Progenitor cell of endocrine pancreas (in vitro differentiated cells): Measurements from ENCODE around the gene UNC93B1. TPM values are rescaled to one million over a fixed set of nuclear protein-coding genes. Genes with fewer than 3 reads are reported as not detected.

Experiments used
- DNase-seq: peaks from one replicate; pipeline ENCODE4 v3.0.0; 2021; ENCODE audit warnings: low spot score; ENCODE audit not compliant: unreplicated experiment
- H3K27ac Mint-ChIP-seq: 2 replicates; pipeline ENCODE4 v1.8.0; 2021; ENCODE audit warnings: mild to moderate bottlenecking, moderate library complexity, mixed read lengths
- H3K27me3 Mint-ChIP-seq: 2 replicates; pipeline ENCODE4 v1.8.0; 2021; ENCODE audit warnings: mixed read lengths
- H3K36me3 Mint-ChIP-seq: 2 replicates; pipeline ENCODE4 v1.8.0; 2022; ENCODE audit warnings: mixed read lengths; ENCODE audit not compliant: insufficient read depth
- H3K4me1 Mint-ChIP-seq: 2 replicates; pipeline ENCODE4 v1.8.0; 2021; ENCODE audit warnings: low read depth, mixed read lengths
- H3K4me3 Mint-ChIP-seq: 2 replicates; pipeline ENCODE4 v1.8.0; 2021; ENCODE audit warnings: low read depth, mild to moderate bottlenecking, moderate library complexity, mixed read lengths
- H3K9me3 Mint-ChIP-seq: 2 replicates; pipeline ENCODE4 v1.8.0; 2021; ENCODE audit warnings: low read depth, mixed read lengths
- total RNA-seq: library from RNA; stranded (reverse); gene quantifications from 2 replicates; pipeline ENCODE4 v1.2.1, GENCODE V29; 2021
- TF ChIP-seq, protein P1 (sequence below): fragments of 200-600 bp; sonication (generic); IDR thresholded peaks from one replicate; pipeline ENCODE4 v1.5.0; 2021; ENCODE audit warnings: antibody characterized with exemption, mild to moderate bottlenecking; ENCODE audit not compliant: unreplicated experiment

Gene UNC93B1
- total RNA-seq, 1 donor from 2014 or later, result 8.0 TPM

DNA sequence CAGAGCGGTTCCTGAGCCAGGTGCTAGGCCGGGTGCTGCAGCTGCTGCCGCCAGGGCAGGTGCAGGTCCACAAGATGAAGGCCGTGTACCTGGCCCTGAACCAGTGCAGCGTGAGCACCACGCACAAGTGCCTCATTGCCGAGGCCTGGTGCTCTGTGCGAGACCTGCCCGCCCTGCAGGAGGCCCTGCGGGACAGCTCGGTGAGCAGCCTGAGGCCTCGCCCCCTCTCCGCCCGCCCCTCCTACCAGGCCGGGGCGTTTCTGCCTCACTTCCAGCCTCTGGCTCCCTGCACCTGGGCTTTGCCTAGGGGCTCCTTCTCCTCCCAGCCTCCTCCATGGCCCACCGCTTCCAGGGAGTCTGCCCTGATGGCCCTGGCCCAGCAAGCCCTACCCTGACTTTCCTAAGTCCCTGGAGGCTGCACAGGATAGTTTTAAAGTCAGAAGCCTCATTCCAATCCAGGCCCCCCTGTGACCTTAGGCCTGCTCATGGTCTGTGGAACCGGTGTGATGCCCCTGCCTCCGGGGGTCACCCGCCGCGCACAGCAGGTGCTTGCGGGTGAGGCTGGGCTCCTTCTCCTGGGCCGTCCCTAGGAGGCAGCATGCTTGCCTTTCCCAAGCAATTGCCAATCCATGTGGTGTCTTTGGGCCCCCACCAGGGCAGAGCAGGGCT is 40.4 kb upstream of the UNC93B1 start:
- Mint-ChIP-seq H3K4me1 (peaks cover 2% of the 10 kb centered on the region), H3K4me3 (no peak overlapping the region), H3K9me3 (no peaks in the 10 kb centered on the region), H3K27ac (no peak overlapping the region), H3K36me3 (no peaks in the 10 kb centered on the region), H3K27me3 (no peaks in the 10 kb centered on the region)
- DNase-seq, result no peak
- TF ChIP-seq, protein P1, sequence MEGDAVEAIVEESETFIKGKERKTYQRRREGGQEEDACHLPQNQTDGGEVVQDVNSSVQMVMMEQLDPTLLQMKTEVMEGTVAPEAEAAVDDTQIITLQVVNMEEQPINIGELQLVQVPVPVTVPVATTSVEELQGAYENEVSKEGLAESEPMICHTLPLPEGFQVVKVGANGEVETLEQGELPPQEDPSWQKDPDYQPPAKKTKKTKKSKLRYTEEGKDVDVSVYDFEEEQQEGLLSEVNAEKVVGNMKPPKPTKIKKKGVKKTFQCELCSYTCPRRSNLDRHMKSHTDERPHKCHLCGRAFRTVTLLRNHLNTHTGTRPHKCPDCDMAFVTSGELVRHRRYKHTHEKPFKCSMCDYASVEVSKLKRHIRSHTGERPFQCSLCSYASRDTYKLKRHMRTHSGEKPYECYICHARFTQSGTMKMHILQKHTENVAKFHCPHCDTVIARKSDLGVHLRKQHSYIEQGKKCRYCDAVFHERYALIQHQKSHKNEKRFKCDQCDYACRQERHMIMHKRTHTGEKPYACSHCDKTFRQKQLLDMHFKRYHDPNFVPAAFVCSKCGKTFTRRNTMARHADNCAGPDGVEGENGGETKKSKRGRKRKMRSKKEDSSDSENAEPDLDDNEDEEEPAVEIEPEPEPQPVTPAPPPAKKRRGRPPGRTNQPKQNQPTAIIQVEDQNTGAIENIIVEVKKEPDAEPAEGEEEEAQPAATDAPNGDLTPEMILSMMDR, result no peak

DNA sequence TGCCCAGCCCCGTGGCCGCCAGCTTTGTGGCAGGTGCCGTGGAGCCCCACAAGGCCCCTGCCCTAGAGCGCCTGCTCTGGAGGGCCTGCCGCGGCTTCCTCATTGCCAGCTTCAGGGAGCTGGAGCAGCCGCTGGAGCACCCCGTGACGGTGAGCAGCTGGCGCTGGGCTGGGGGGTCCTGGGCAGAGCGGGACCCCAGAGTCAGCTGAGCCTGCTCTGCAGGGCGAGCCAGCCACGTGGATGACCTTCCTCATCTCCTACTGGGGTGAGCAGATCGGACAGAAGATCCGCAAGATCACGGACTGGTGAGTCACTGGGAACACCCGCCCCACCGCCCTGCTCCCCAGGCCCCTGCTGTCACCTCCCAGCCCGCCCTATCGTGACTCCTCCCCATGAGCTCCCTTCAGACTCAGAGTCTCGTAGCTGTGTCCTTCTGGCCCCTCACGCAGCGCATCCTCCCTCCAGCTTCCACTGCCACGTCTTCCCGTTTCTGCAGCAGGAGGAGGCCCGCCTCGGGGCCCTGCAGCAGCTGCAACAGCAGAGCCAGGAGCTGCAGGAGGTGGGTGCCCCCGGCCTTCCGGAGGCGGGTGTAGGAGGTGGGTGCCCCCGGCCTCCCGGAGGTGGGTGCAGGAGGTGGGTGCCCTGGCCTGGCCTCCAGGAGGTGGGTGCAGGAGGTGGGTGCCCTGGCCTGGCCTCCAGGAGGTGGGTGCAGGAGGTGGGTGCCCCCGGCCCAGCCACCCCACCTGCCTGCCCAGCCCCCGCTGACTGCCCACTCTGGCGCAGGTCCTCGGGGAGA is 39.6 kb upstream of the UNC93B1 start:
- Mint-ChIP-seq H3K27me3 (no peaks in the 10 kb centered on the region), H3K36me3 (no peaks in the 10 kb centered on the region), H3K4me1 (peaks cover 2% of the 10 kb centered on the region), H3K27ac (no peak overlapping the region), H3K9me3 (no peaks in the 10 kb centered on the region), H3K4me3 (no peak overlapping the region)
- no peak for DNase-seq
- TF ChIP-seq, protein P1, result no peak

DNA sequence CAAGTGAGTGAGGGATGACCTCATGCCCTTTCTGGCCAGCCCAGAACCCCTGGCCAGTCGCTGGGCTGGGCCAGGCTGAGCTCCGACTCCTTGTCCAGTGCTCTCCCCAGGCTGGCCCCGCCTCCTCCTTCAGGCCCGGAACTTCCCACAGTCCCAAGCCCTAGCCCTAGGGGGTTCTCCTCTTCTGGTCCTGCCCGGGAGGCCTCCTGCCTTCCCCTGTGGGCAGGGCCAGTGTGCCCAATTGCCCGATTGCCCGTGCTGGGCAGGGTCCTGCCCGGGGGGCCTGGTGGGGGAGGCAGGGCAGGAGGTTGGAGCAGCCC is 39.1 kb upstream of the UNC93B1 start:
- Mint-ChIP-seq H3K27me3 (no peaks in the 10 kb centered on the region), H3K27ac (no peak overlapping the region), H3K36me3 (no peaks in the 10 kb centered on the region), H3K9me3 (no peaks in the 10 kb centered on the region), H3K4me1 (peaks cover 2% of the 10 kb centered on the region), H3K4me3 (no peak overlapping the region)
- TF ChIP-seq, protein P1, result no peak
- DNase-seq, result no peak

DNA sequence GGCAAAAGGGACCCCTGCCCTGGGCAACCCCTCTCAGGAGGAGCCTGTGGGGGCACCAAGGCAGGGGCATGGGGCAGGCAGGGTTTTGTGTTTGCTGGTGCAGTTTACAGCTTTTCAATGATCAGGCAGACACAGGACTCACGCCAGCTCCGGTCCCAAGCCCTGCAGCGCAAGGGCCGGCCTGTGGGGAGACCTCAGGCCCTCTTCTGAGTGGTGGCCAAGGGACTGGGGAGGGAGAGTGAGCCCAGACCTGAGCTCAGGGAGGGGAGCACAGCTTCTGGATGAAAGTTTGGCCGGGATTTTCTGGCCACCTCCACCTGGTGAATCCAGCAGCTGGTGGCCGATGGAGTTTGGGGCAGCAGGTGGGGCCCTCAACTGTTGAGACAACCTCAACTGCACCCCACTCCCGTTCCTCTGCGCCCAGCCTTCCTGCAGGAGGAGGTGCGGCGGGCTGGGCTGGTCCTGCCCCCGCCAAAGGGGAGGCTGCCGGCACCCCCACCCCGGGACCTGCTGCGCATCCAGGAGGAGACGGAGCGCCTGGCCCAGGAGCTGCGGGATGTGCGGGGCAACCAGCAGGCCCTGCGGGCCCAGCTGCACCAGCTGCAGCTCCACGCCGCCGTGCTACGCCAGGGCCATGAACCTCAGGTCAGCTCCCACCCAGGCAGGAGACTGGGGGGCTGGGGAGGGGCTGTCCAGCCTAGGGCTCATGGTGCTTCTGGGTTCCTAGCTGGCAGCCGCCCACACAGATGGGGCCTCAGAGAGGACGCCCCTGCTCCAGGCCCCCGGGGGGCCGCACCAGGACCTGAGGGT is 38.5 kb upstream of the UNC93B1 start:
- no peak overlapping the region for H3K27ac Mint-ChIP-seq
- peaks cover 2% of the 10 kb centered on the region for H3K4me1 Mint-ChIP-seq
- H3K4me3 Mint-ChIP-seq, result no peak overlapping the region
- no peak for DNase-seq
- H3K9me3 Mint-ChIP-seq, result no peaks in the 10 kb centered on the region
- TF ChIP-seq, protein P1, result no peak
- no peaks in the 10 kb centered on the region for H3K27me3 Mint-ChIP-seq
- H3K36me3 Mint-ChIP-seq, result no peaks in the 10 kb centered on the region

DNA sequence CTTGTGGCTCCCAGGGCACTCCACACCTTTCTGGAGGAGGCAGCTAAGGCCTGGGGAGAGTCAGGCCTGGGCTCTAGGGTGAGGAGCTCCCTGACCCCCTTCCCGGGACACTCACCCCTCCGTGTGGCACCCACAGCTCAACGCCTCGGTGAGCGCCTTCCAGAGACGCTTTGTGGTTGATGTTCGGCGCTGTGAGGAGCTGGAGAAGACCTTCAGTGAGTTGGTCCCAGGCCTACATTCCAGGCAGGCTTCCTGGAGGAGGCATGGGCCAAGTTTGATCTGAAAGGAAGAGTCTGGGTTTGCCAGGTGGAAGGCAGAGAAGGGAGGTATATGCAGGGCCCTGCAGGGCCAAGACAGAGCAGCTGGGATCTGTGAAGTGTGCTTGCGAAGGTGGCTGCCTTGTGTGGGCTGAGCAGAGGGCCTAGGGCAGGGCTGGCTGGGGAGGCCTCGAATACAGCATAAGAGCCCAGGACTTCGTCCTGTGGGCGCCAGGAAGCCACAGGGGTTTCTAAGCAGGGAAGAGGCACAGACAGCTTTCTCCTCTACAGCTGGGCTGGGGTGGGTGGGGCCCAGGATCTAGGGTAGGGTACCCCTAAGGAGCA is 37.8 kb upstream of the UNC93B1 start:
- no peaks in the 10 kb centered on the region for H3K9me3 Mint-ChIP-seq
- H3K4me1 Mint-ChIP-seq, result peaks cover 2% of the 10 kb centered on the region
- TF ChIP-seq, protein P1, result no peak
- H3K27ac Mint-ChIP-seq, result no peak overlapping the region
- H3K27me3 Mint-ChIP-seq, result no peaks in the 10 kb centered on the region
- no peak overlapping the region for H3K4me3 Mint-ChIP-seq
- H3K36me3 Mint-ChIP-seq, result no peaks in the 10 kb centered on the region
- DNase-seq, result no peak
